Endothelial cell (in vitro differentiated cells): Measurements from ENCODE around the gene CDC42. TPM values are rescaled to one million over a fixed set of nuclear protein-coding genes. Genes with fewer than 3 reads are reported as not detected.
A peak's percentile ranks its signal among the peaks of the same experiment; 100 is the strongest.

ENCODE experiments used
- DNase-seq: peaks from one replicate; pipeline ENCODE4 v3.0.0; 2021; ENCODE audit warnings: low spot score
- H3K27ac Mint-ChIP-seq: one replicate; pipeline ENCODE4 v1.8.0; 2021; ENCODE audit warnings: mixed read lengths, inconsistent platforms; ENCODE audit not compliant: unreplicated experiment
- H3K27me3 Mint-ChIP-seq: one replicate; pipeline ENCODE4 v1.8.0; 2021; ENCODE audit warnings: mild to moderate bottlenecking, moderate library complexity, mixed read lengths, inconsistent platforms; ENCODE audit not compliant: unreplicated experiment
- H3K36me3 Mint-ChIP-seq: one replicate; pipeline ENCODE4 v1.8.0; 2021; ENCODE audit warnings: mild to moderate bottlenecking, low read depth, mixed read lengths, inconsistent platforms; ENCODE audit not compliant: unreplicated experiment
- H3K4me1 Mint-ChIP-seq: one replicate; pipeline ENCODE4 v1.8.0; 2021; ENCODE audit warnings: mild to moderate bottlenecking, mixed read lengths, inconsistent platforms; ENCODE audit not compliant: unreplicated experiment
- H3K4me3 Mint-ChIP-seq: one replicate; pipeline ENCODE4 v1.8.0; 2021; ENCODE audit warnings: mild to moderate bottlenecking, mixed read lengths, inconsistent platforms; ENCODE audit not compliant: unreplicated experiment
- H3K9me3 Mint-ChIP-seq: one replicate; pipeline ENCODE4 v1.8.0; 2021; ENCODE audit warnings: mixed read lengths, inconsistent platforms; ENCODE audit not compliant: unreplicated experiment
- total RNA-seq: library from RNA; stranded (reverse); fragmentation: NEBNext Ultra II Directional; extraction: Animal tissue kit (Norgen Biotek cat#: 25700); gene quantifications from one replicate; pipeline ENCODE4 v1.2.1, GENCODE V29; 2021; ENCODE audit not compliant: unreplicated experiment
- TF ChIP-seq, protein P1 (sequence below): fragments of 200-600 bp; sonication (generic); IDR thresholded peaks from one replicate; pipeline ENCODE4 v1.5.0; 2021; ENCODE audit warnings: antibody characterized with exemption; ENCODE audit not compliant: unreplicated experiment

Gene CDC42
- total RNA-seq, 1 donor from 2014 or later: 370 TPM

- DNase-seq: no peak
- no peaks in the 10 kb centered on the region for H3K9me3 Mint-ChIP-seq
- H3K27ac Mint-ChIP-seq: no peak overlapping the region
These were observed 77.1 kb downstream of the CDC42 start for GRCh38 chr1:22129501-22130117.

DNA sequence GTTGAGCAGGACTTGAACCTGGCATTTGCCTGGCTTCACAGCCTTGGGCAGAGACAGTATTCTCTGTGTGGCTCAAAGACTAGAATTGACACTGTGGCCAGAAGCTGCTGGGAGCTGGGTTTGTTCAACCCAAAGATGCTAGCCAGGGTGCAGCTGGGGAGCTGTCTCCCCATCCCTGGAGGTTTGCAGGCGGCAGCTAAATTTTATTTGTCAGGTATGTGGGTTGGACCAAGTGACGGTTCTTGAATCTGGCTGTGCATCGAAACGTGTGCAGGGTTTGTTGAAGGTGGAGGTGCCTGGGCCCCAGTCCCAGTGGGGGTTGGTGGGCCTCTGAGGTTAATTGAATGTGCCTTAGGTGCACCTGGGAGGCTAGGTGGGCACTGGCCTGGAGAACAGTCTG lies 78.6 kb downstream of the CDC42 start:
- TF ChIP-seq, protein P1, sequence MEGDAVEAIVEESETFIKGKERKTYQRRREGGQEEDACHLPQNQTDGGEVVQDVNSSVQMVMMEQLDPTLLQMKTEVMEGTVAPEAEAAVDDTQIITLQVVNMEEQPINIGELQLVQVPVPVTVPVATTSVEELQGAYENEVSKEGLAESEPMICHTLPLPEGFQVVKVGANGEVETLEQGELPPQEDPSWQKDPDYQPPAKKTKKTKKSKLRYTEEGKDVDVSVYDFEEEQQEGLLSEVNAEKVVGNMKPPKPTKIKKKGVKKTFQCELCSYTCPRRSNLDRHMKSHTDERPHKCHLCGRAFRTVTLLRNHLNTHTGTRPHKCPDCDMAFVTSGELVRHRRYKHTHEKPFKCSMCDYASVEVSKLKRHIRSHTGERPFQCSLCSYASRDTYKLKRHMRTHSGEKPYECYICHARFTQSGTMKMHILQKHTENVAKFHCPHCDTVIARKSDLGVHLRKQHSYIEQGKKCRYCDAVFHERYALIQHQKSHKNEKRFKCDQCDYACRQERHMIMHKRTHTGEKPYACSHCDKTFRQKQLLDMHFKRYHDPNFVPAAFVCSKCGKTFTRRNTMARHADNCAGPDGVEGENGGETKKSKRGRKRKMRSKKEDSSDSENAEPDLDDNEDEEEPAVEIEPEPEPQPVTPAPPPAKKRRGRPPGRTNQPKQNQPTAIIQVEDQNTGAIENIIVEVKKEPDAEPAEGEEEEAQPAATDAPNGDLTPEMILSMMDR: no peak

More at GRCh38 chr1:22129501-22130117, 77.1 kb downstream of the CDC42 start:
- TF ChIP-seq, protein P1: no peak
- peaks cover 4% of the 10 kb centered on the region for H3K27me3 Mint-ChIP-seq
- H3K4me3 Mint-ChIP-seq: no peak overlapping the region
- peaks cover 9% of the 10 kb centered on the region for H3K4me1 Mint-ChIP-seq
- H3K36me3 Mint-ChIP-seq: no peaks in the 10 kb centered on the region

DNA sequence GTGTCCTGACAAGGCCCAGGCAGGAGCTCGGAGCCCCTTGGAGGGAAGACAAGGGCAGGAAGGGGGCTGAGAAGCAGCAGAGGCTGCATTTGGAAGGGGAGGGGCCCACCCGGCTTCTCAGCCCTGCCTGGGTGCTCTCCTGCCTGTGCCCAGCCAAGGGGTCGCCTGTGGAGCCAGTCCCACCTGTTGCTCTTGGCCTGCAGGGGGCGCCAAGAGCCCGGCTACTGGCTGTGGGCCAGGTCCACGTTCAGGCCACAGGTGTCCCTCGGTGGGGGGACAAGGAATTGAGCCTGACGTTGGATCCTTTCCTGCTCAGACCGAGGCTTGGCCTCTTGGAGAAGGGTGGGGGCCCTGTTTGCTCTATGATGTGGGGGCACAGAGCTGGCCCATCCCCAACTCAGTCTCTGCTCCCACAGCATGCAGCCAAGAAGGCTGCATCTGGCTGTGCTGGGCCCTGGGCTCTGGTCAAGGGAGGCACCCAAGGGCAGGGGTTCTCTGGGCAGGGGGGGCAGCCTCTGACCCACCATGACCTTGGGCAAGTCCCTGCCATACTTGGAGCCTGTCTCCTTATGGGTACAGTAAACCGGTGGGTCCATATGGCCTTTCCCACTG lies 79.5 kb downstream of the CDC42 start:
- H3K4me1 Mint-ChIP-seq: peaks cover 9% of the 10 kb centered on the region
- peaks cover 4% of the 10 kb centered on the region for H3K27me3 Mint-ChIP-seq
- no peak overlapping the region for H3K4me3 Mint-ChIP-seq
- TF ChIP-seq, protein P1: peak; percentile 90
- H3K36me3 Mint-ChIP-seq: no peaks in the 10 kb centered on the region
- peak; percentile 80 for DNase-seq
- no peaks in the 10 kb centered on the region for H3K9me3 Mint-ChIP-seq
- H3K27ac Mint-ChIP-seq: no peak overlapping the region

More for the DNA sequence above, 78.6 kb downstream of the CDC42 start:
- no peak for DNase-seq
- Mint-ChIP-seq H3K9me3 (no peaks in the 10 kb centered on the region), H3K27ac (no peak overlapping the region), H3K4me3 (no peak overlapping the region), H3K36me3 (no peaks in the 10 kb centered on the region), H3K4me1 (peaks cover 9% of the 10 kb centered on the region), H3K27me3 (peaks cover 4% of the 10 kb centered on the region)

DNA sequence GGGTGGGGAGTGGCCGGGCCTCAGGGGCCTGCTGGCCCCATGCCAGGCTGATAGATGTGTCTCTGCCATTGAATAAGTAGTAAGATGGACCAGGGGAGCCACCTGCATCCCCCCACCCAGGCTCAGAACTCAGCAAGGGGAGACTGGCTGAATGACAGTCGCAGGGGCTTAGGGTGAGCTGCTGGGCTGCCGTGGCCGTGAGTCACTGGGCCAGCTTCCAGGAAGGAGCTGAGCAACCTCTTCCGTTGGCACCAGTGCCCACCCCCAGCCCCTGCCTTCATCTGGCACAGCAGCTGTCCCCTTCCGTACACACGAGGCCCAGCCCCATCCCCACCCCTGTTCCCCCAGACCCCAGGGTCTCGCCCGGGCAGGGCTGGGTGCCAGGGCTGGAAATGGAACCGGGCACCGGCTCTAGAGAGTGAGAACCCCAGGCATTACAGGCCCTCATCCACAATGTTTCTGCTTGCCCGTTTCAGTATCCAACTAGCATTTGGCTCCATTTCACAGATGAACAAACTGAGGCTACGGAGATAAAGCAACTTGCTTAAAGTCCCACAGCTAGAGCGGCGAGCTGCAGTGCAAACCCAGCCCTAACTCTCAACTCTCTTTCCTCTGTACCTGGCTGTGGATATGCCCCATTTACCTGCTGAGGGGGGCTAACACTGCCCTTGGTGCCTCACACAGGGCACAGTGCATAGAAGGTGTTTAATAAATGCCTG lies 80.2 kb downstream of the CDC42 start:
- Mint-ChIP-seq H3K27ac (no peak overlapping the region), H3K9me3 (no peaks in the 10 kb centered on the region), H3K4me1 (peaks cover 5% of the 10 kb centered on the region), H3K27me3 (peaks cover 4% of the 10 kb centered on the region), H3K36me3 (no peaks in the 10 kb centered on the region), H3K4me3 (no peak overlapping the region)
- TF ChIP-seq, protein P1: no peak
- no peak for DNase-seq
